HepG2 (cell line): ENCODE results near the gene STKLD1. TPM values are rescaled to one million over a fixed set of nuclear protein-coding genes. Genes with fewer than 3 reads are reported as not detected.

Experiments used
- AFF4 ChIP-seq: sonication (generic); formaldehyde crosslinking; IDR thresholded peaks from 2 replicates; pipeline ENCODE4 v1.4.0; 2020; ENCODE audit warnings: missing genetic modification reagents
- ARID2 ChIP-seq: sonication (generic); formaldehyde crosslinking; IDR thresholded peaks from 2 replicates; pipeline ENCODE4 v1.8.1; 2022; ENCODE audit warnings: mild to moderate bottlenecking, missing genetic modification reagents, borderline replicate concordance
- ATF4 ChIP-seq, 2 experiments: fragments of 450-650 bp in 1 of 2; sonication (generic) in 1 of 2; formaldehyde crosslinking; IDR thresholded peaks; 2 replicates each; pipeline versions ENCODE4 v1.5.0 to v1.8.0; 2020 to 2022; ENCODE audit warnings: mild to moderate bottlenecking in 1 of 2, missing genetic modification reagents in 1 of 2
- ATF7-NPFF ChIP-seq: sonication (generic); formaldehyde crosslinking; IDR thresholded peaks from 2 replicates; pipeline ENCODE4 v1.8.1; 2023; ENCODE audit warnings: mild to moderate bottlenecking, low read depth, missing genetic modification reagents, moderate library complexity
- DDIT3 ChIP-seq: sonication (generic); formaldehyde crosslinking; IDR thresholded peaks from 2 replicates; pipeline ENCODE4 v1.4.0; 2020; ENCODE audit warnings: mild to moderate bottlenecking, missing genetic modification reagents
- FOXP4 ChIP-seq: sonication (generic); formaldehyde crosslinking; IDR thresholded peaks from 2 replicates; pipeline ENCODE4 v1.4.0; 2020; ENCODE audit warnings: missing genetic modification reagents
- HNRNPH1 ChIP-seq: fragments of 200-400 bp; formaldehyde crosslinking; optimal IDR thresholded peaks from 2 replicates; pipeline ENCODE3; 2017; ENCODE audit warnings: mild to moderate bottlenecking, low read depth, low read length
- IKZF4 ChIP-seq: sonication (generic); formaldehyde crosslinking; IDR thresholded peaks from 2 replicates; pipeline ENCODE4 v1.5.1; 2020; ENCODE audit warnings: borderline replicate concordance, mild to moderate bottlenecking, low read depth, missing genetic modification reagents; ENCODE audit errors: not compliant biosample characterization
- MAFG ChIP-seq: sonication (generic); formaldehyde crosslinking; IDR thresholded peaks from 2 replicates; pipeline ENCODE4 v1.5.1; 2020; ENCODE audit warnings: mild to moderate bottlenecking, missing genetic modification reagents
- MTF2 ChIP-seq: sonication (generic); formaldehyde crosslinking; IDR thresholded peaks from 2 replicates; pipeline ENCODE4 v1.5.0; 2020; ENCODE audit warnings: missing genetic modification reagents, borderline replicate concordance
- PLSCR1 ChIP-seq: sonication (generic); formaldehyde crosslinking; IDR thresholded peaks from 2 replicates; pipeline ENCODE4 v1.5.0; 2020; ENCODE audit warnings: missing genetic modification reagents, mild to moderate bottlenecking, borderline replicate concordance
- RBM22 ChIP-seq: fragments of 200-400 bp; formaldehyde crosslinking; optimal IDR thresholded peaks from 2 replicates; pipeline ENCODE3; 2017; ENCODE audit warnings: mild to moderate bottlenecking, low read length, moderate library complexity
- SRSF1 ChIP-seq: fragments of 200-400 bp; formaldehyde crosslinking; optimal IDR thresholded peaks from 2 replicates; pipeline ENCODE3; 2017; ENCODE audit warnings: mild to moderate bottlenecking, low read depth, low read length, moderate library complexity
- ZBTB8A ChIP-seq: sonication (generic); formaldehyde crosslinking; IDR thresholded peaks from 2 replicates; pipeline ENCODE4 v1.4.0; 2020; ENCODE audit warnings: mild to moderate bottlenecking, low read depth, missing genetic modification reagents, borderline replicate concordance
- ZFP82 ChIP-seq: sonication (generic); formaldehyde crosslinking; IDR thresholded peaks from 2 replicates; pipeline ENCODE4 v1.5.1; 2020; ENCODE audit warnings: mild to moderate bottlenecking, missing genetic modification reagents, borderline replicate concordance
- ZFY ChIP-seq: sonication (generic); formaldehyde crosslinking; IDR thresholded peaks from 2 replicates; pipeline ENCODE4 v1.4.0; 2020; ENCODE audit warnings: missing genetic modification reagents
- ZNF251 ChIP-seq: sonication (generic); formaldehyde crosslinking; IDR thresholded peaks from 2 replicates; pipeline ENCODE4 v1.9.0; 2021; ENCODE audit warnings: mild to moderate bottlenecking, missing genetic modification reagents
- ZNF839 ChIP-seq: sonication (generic); formaldehyde crosslinking; IDR thresholded peaks from 2 replicates; pipeline ENCODE4 v1.4.0; 2020; ENCODE audit warnings: missing genetic modification reagents, mild to moderate bottlenecking, borderline replicate concordance
- polyA plus RNA-seq, 8 experiments: library from polyadenylated mRNA; depleted of rRNA in 3 of 8; stranded (reverse) in 7 of 8; unstranded in 1 of 8; fragments of >200 nt; fragmentation: Illumina TruSeq in 4 of 8; extraction: Trizol in 4 of 8; gene quantifications; 2 replicates each; pipeline versions ENCODE4 v1.2.1 to v1.2.3, GENCODE V29; 2011 to 2016; ENCODE audit warnings: low read depth in 4 of 8, missing spikeins in 1 of 8, mixed read lengths in 1 of 8; ENCODE audit not compliant: insufficient read depth in 1 of 8
- total RNA-seq, 5 experiments: library from RNA; depleted of rRNA; stranded (reverse); fragments of >200 nt; fragmentation: Illumina TruSeq; extraction: Trizol; gene quantifications; 2 replicates each; pipeline ENCODE4 v1.2.3, GENCODE V29; 2016; ENCODE audit warnings: low read depth in 1 of 5

The STKLD1 gene
- total and polyA plus RNA-seq, 2 of the 13 experiments (the other 11 are each of a cell fraction or from before 2014, with no cell fraction given), result 1.5 to 2.2 TPM

- TF ChIP-seq ARID2 (CRISPR knock-in tag) (no peak), ATF7-NPFF (no peak), FOXP4 (no peak), MTF2 (no peak), HNRNPH1 (no peak), ZFY (CRISPR knock-in tag) (peak; percentile 37; the same call in 1 of the 2 replicates), AFF4 (CRISPR knock-in tag) (0 out of 2 replicates have a peak, but pooled peaks have one; percentile 37), IKZF4 (CRISPR knock-in tag) (no peak), MAFG (no peak), ZBTB8A (CRISPR knock-in tag) (no peak), DDIT3 (CRISPR knock-in tag) (no peak), PLSCR1 (CRISPR knock-in tag) (no peak), SRSF1 (no peak), ZFP82 (CRISPR knock-in tag) (no peak), ATF4 (CRISPR knock-in tag; IDR thresholded peaks at IDR 0.05) (no peak), RBM22 (peak; percentile 84), ZNF251 (CRISPR knock-in tag) (no peak), ZNF839 (CRISPR knock-in tag) (no peak)
Observed at GRCh38 chr9:133360400-133361393, 15.5 kb upstream of the STKLD1 start (continued).
